A673 (cell line): ENCODE measurements around the gene STK11.

Source experiments
- CTCF ChIP-seq: fragments of 300-800, 200-600 bp; sonication (generic); conservative IDR thresholded peaks from 2 replicates; pipeline ENCODE4 v1.5.1; 2017; ENCODE audit warnings: low read depth, mild to moderate bottlenecking, antibody characterized with exemption, low read length, moderate library complexity, mixed read lengths
- EZH2 ChIP-seq: fragments of 200-600 bp; sonication (generic); IDR thresholded peaks from 2 replicates; pipeline ENCODE4 v1.6.1; 2017; ENCODE audit warnings: borderline replicate concordance, low read depth, mild to moderate bottlenecking, mixed read lengths, antibody characterized with exemption, low read length; ENCODE audit not compliant: poor library complexity, severe bottlenecking

- TF ChIP-seq CTCF (no peak), EZH2 (no peak)
Measured at GRCh38 chr19:1267477-1268225, 62.1 kb downstream of the STK11 start.
